MM.1S (cell line): ENCODE data around the gene PPIH.

Experiments
- DNase-seq: peaks from one replicate; pipeline ENCODE4 v3.0.0-alpha.2; 2015
- H2AFZ ChIP-seq: fragments of 300-600 bp; sonication (generic); 2 replicates; pipeline ENCODE4 v1.6.0; 2016; ENCODE audit warnings: antibody characterized with exemption, low read length
- H3F3A ChIP-seq: fragments of 300-600 bp; sonication (generic); 2 replicates; pipeline ENCODE4 v1.6.1; 2016; ENCODE audit warnings: mild to moderate bottlenecking, antibody characterized with exemption, low read length, moderate library complexity, mixed read lengths; ENCODE audit not compliant: insufficient read depth
- H3K27ac ChIP-seq: fragments of 300-600 bp; sonication (generic); 2 replicates; pipeline ENCODE4 v1.5.1; 2016; ENCODE audit warnings: mild to moderate bottlenecking, low read length
- H3K27me3 ChIP-seq: fragments of 300-600 bp; sonication (generic); replicated peaks from 2 replicates; pipeline ENCODE4 v1.6.0; 2016; ENCODE audit warnings: low read length; ENCODE audit not compliant: insufficient read depth
- H3K36me3 ChIP-seq: fragments of 300-600 bp; sonication (generic); replicated peaks from 2 replicates; pipeline ENCODE4 v1.6.1; 2016; ENCODE audit warnings: mild to moderate bottlenecking, low read length, mixed read lengths; ENCODE audit not compliant: insufficient read depth
- H3K4me1 ChIP-seq: fragments of 300-600 bp; sonication (generic); 2 replicates; pipeline ENCODE4 v1.6.1; 2016; ENCODE audit warnings: low read length, mixed read lengths
- H3K4me2 ChIP-seq: fragments of 300-600 bp; sonication (generic); 2 replicates; pipeline ENCODE4 v1.6.0; 2016; ENCODE audit warnings: low read depth, low read length
- H3K4me3 ChIP-seq: fragments of 300-600 bp; sonication (generic); 2 replicates; pipeline ENCODE4 v1.5.1; 2016; ENCODE audit warnings: low read length, mixed read lengths
- H3K79me2 ChIP-seq: fragments of 300-600 bp; sonication (generic); 2 replicates; pipeline ENCODE4 v1.6.1; 2016; ENCODE audit warnings: mixed run types, low read length, mixed read lengths
- H3K9ac ChIP-seq: fragments of 300-600 bp; sonication (generic); 2 replicates; pipeline ENCODE4 v1.6.1; 2016; ENCODE audit warnings: low read length, mixed read lengths
- H3K9me2 ChIP-seq: fragments of 300-600 bp; sonication (generic); replicated peaks from 2 replicates; pipeline ENCODE4 v1.6.1; 2016; ENCODE audit warnings: mild to moderate bottlenecking, low read length, mixed read lengths; ENCODE audit not compliant: insufficient read depth
- H3K9me3 ChIP-seq: fragments of 300-600 bp; sonication (generic); replicated peaks from 2 replicates; pipeline ENCODE4 v1.6.1; 2016; ENCODE audit warnings: mild to moderate bottlenecking, low read length, mixed read lengths; ENCODE audit not compliant: insufficient read depth
- H4K20me1 ChIP-seq: fragments of 300-600 bp; sonication (generic); 2 replicates; pipeline ENCODE4 v1.6.1; 2016; ENCODE audit warnings: mild to moderate bottlenecking, low read length, moderate library complexity, mixed read lengths; ENCODE audit not compliant: insufficient read depth
- CTCF ChIP-seq: fragments of 300-600 bp; sonication (generic); IDR thresholded peaks from 2 replicates; pipeline ENCODE4 v1.5.1; 2016; ENCODE audit warnings: antibody characterized with exemption, low read length, mixed read lengths
- EZH2 ChIP-seq: fragments of 300-600 bp; sonication (generic); optimal IDR thresholded peaks from 2 replicates; pipeline ENCODE3; 2017; ENCODE audit warnings: low read depth, mild to moderate bottlenecking, antibody characterized with exemption, low read length, mixed read lengths
- EZH2phosphoT487 ChIP-seq: fragments of 300-600 bp; sonication (generic); IDR thresholded peaks from 2 replicates; pipeline ENCODE4 v1.6.1; 2018; ENCODE audit warnings: antibody characterized with exemption, low read length

Gene PPIH

GRCh38 chr1:42692911-42693310, 34.7 kb downstream of the PPIH start:
- Histone ChIP-seq H3K9ac (no peak overlapping the region), H3K79me2 (peaks cover 100% of the 10 kb centered on the region), H3K27me3 (no peaks in the 10 kb centered on the region), H3K36me3 (peaks cover 28% of the 10 kb centered on the region), H4K20me1 (peaks cover 73% of the 10 kb centered on the region), H2AFZ (no peak overlapping the region), H3K4me2 (no peak overlapping the region), H3K9me3 (no peaks in the 10 kb centered on the region), H3F3A (0 out of 2 replicates have a peak, but pooled peaks cover 7% of the 10 kb centered on the region), H3K27ac (no peak overlapping the region), H3K4me1 (peaks cover 9% of the 10 kb centered on the region; the same call in 1 of the 2 replicates), H3K4me3 (no peak overlapping the region), H3K9me2 (no peaks in the 10 kb centered on the region)
- TF ChIP-seq CTCF (no peak), EZH2 (no peak), EZH2phosphoT487 (no peak)
- DNase-seq, result no peak

GRCh38 chr1:42698081-42698813, 40.0 kb downstream of the PPIH start:
- Histone ChIP-seq H3K9ac (no peak overlapping the region), H3K27me3 (no peaks in the 10 kb centered on the region), H3K79me2 (peaks cover 87% of the 10 kb centered on the region), H3K4me3 (no peak overlapping the region), H3K4me2 (no peak overlapping the region), H3F3A (no peaks in the 10 kb centered on the region), H3K4me1 (no peaks in the 10 kb centered on the region), H3K36me3 (peaks cover 59% of the 10 kb centered on the region), H3K9me3 (no peaks in the 10 kb centered on the region), H2AFZ (no peak overlapping the region), H3K27ac (no peak overlapping the region), H4K20me1 (peaks cover 24% of the 10 kb centered on the region), H3K9me2 (no peaks in the 10 kb centered on the region)
- DNase-seq, result no peak
- TF ChIP-seq EZH2phosphoT487 (no peak), EZH2 (no peak), CTCF (no peak)

- H3K4me1 ChIP-seq, result no peaks in the 10 kb centered on the region
- no peak overlapping the region for H2AFZ ChIP-seq
- H3F3A ChIP-seq, result no peaks in the 10 kb centered on the region
- DNase-seq, result no peak
- H3K27ac ChIP-seq, result no peak overlapping the region
- peaks cover 67% of the 10 kb centered on the region for H3K36me3 ChIP-seq
- H3K9me2 ChIP-seq, result no peaks in the 10 kb centered on the region
- H3K4me3 ChIP-seq, result no peak overlapping the region
- H3K27me3 ChIP-seq, result no peaks in the 10 kb centered on the region
- H3K9ac ChIP-seq, result no peak overlapping the region
- no peak overlapping the region for H3K4me2 ChIP-seq
- peaks cover 86% of the 10 kb centered on the region for H3K79me2 ChIP-seq
- H3K9me3 ChIP-seq, result no peaks in the 10 kb centered on the region
- peaks cover 11% of the 10 kb centered on the region for H4K20me1 ChIP-seq
- TF ChIP-seq EZH2, result no peak
- TF ChIP-seq CTCF, result no peak
- no peak for TF ChIP-seq EZH2phosphoT487
Observed at GRCh38 chr1:42700006-42700405, 41.8 kb downstream of the PPIH start.
